Vagina (tissue), 2 donors: ENCODE results near the gene NUP210. TPM values are rescaled to one million over a fixed set of nuclear protein-coding genes. Genes with fewer than 3 reads are reported as not detected.

Experiments
- DNase-seq, 2 donors: peaks; one replicate each; pipeline ENCODE4 v3.0.0-alpha.2; 2017; ENCODE audit errors: extremely low spot score in 2 of 2
- H3K27ac ChIP-seq: fragments of 200-600 bp; sonication (generic); one replicate; pipeline ENCODE4 v1.5.1; 2019
- H3K27me3 ChIP-seq: fragments of 200-600 bp; sonication (generic); one replicate; pipeline ENCODE4 v1.5.1; 2019
- H3K36me3 ChIP-seq, 2 donors: fragments of 200-600 bp; sonication (generic); one replicate each; pipeline ENCODE4 v1.5.1; 2017 to 2019
- H3K4me1 ChIP-seq: fragments of 200-600 bp; sonication (generic); one replicate; pipeline ENCODE4 v1.5.1; 2019
- H3K4me3 ChIP-seq, 2 donors: fragments of 200-600 bp; sonication (generic); 1 replicate in 1 of 2; 2 replicates in 1 of 2; pipeline ENCODE4 v1.5.1; 2016 to 2019
- H3K9me3 ChIP-seq: fragments of 200-600 bp; sonication (generic); one replicate; pipeline ENCODE4 v1.5.1; 2019
- POLR2A ChIP-seq, 2 donors: fragments of 450-650 bp; IDR thresholded peaks; one replicate each; pipeline ENCODE4 v1.6.1; 2017; ENCODE audit warnings: antibody characterized with exemption in 2 of 2, mild to moderate bottlenecking in 2 of 2, moderate library complexity in 2 of 2
- POLR2AphosphoS5 ChIP-seq, 2 donors: sonication (generic); formaldehyde crosslinking; IDR thresholded peaks; one replicate each; pipeline ENCODE4 v1.9.0; 2017; ENCODE audit warnings: antibody characterized with exemption in 2 of 2, mild to moderate bottlenecking in 2 of 2, low read depth in 1 of 2; ENCODE audit not compliant: insufficient read depth in 1 of 2
- intact Hi-C: fragments of 100-400 bp; cut with DNase I; formaldehyde crosslinking; loops from one replicate; pipeline ENCODE4 v1.15.1; 2023
- total RNA-seq: library from RNA; depleted of rRNA; stranded (reverse); fragments of >200 nt; gene quantifications from one replicate; pipeline ENCODE4 v1.2.3, GENCODE V29; 2016
- TF ChIP-seq, protein P1 (sequence below), 3 experiments: fragments of 450-650 bp in 2 of 3; fragments of 200-600 bp in 1 of 3; sonication (generic) in 1 of 3; IDR thresholded peaks; one replicate each; pipeline ENCODE4 v1.5.1; 2017 to 2019; ENCODE audit warnings: antibody characterized with exemption in 3 of 3, mild to moderate bottlenecking in 2 of 3, moderate library complexity in 2 of 3

Gene NUP210
- total RNA-seq, 1 donor from 2014 or later = 10.1 TPM

DNA sequence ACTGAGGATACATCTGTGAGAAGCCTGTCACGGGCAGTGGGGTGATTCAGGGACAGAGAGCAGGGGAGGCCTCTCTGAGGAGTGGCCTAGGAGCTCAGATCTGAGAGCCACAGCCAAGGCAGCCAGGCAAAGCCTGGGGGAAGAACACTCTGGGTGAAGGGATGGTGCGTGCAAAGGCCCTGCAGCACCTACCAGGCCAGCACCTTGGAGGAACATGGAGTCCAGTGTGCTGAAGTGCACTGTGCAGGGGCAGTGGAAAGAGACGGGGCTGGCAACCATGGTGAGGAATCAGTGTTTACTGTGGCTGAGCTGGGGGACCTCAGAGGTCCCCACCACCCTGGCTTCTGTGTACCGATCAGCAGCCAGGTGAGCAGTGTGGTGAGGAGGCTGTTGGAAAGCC, 48.0 kb downstream of the NUP210 start:
- Histone ChIP-seq H3K4me3 (no peak overlapping the region), H3K27ac (no peak overlapping the region), H3K4me1 (no peaks in the 10 kb centered on the region), H3K36me3 (no peaks in the 10 kb centered on the region), H3K9me3 (no peaks in the 10 kb centered on the region), H3K27me3 (no peaks in the 10 kb centered on the region)
- no peak for DNase-seq
- no peak for TF ChIP-seq POLR2A (IDR thresholded peaks at IDR 0.05)
- TF ChIP-seq, protein P1, sequence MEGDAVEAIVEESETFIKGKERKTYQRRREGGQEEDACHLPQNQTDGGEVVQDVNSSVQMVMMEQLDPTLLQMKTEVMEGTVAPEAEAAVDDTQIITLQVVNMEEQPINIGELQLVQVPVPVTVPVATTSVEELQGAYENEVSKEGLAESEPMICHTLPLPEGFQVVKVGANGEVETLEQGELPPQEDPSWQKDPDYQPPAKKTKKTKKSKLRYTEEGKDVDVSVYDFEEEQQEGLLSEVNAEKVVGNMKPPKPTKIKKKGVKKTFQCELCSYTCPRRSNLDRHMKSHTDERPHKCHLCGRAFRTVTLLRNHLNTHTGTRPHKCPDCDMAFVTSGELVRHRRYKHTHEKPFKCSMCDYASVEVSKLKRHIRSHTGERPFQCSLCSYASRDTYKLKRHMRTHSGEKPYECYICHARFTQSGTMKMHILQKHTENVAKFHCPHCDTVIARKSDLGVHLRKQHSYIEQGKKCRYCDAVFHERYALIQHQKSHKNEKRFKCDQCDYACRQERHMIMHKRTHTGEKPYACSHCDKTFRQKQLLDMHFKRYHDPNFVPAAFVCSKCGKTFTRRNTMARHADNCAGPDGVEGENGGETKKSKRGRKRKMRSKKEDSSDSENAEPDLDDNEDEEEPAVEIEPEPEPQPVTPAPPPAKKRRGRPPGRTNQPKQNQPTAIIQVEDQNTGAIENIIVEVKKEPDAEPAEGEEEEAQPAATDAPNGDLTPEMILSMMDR (IDR thresholded peaks at IDR 0.05) = no peak
- intact Hi-C loops = no loop called here

DNA sequence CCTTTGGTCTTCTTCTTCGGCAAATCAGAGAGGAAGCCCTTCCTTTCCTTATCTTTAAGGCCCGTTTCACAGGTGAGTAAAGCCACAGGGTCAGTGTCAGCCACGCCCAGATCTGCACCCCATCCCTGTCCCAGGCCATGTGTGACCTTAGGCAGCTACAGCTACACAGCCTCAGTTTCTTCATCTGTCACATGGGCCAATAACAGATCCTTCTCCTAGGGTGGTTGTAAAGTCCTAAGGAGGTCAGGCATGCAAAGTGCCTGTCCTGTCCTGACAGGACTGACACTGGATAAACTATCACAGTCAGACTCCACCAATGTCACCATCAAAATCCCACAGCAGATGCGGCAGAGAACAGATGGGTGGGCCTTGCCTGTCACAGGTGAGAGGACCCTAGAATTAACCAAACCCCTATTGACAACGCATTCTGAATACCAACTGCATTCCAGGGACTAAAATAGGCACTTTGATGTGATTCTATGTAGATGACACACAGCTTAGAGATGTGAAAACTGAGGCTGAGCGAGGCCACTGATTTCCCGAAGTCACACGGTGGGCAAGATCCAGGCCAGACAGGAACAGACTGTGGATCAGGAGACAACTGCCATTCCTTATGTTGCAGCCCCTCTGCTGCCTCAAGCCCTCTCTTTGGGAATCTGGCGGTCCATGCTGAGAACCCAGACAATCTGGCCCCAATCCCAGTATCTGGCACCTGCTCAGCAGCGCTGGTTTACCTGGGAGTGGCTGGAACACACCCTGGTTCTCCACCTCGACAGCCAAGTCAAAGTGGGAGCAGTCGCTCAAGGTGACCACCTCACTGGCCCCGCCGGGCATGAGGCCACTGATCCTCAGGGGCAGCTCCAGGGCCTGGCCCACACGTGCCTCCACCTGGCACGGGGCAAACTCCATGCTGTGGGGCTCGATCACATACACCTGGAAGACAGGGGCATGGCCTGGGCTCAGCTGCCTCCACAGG, 48.7 kb downstream of the NUP210 start:
- intact Hi-C loops = no loop called here
- Histone ChIP-seq H3K27ac (no peak overlapping the region), H3K4me1 (no peaks in the 10 kb centered on the region), H3K36me3 (no peaks in the 10 kb centered on the region), H3K9me3 (no peaks in the 10 kb centered on the region), H3K4me3 (no peak overlapping the region), H3K27me3 (no peaks in the 10 kb centered on the region)
- no peak for DNase-seq
- no peak for TF ChIP-seq POLR2A (IDR thresholded peaks at IDR 0.05)
- TF ChIP-seq, protein P1 (IDR thresholded peaks at IDR 0.05) = no peak
- no peak for TF ChIP-seq POLR2AphosphoS5 (IDR thresholded peaks at IDR 0.05; ENCODE audit: insufficient read depth in 1 of 2, low read depth in 1 of 2)

DNA sequence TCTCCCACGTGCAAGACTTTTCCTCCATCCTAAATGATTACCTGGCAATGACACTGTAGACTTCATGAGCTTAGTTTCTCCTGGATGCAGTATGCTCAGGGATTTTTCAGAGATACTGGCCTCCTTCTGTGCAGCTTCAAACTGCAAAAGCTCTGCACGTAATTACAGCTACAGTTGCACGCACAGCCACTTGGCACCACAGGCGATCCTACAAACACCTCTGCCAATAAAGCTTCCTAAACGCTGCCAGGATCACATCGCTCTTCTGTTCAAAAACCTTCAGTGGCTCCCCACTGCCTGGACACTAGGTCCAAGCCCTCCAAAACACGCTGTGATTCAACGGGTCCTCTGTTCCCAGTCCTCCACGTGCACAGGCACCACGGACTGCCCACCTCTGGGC, 49.5 kb downstream of the NUP210 start:
- H3K4me1 ChIP-seq = no peaks in the 10 kb centered on the region
- H3K36me3 ChIP-seq = no peaks in the 10 kb centered on the region
- DNase-seq = no peak
- H3K27ac ChIP-seq = no peak overlapping the region
- no peak for TF ChIP-seq POLR2A (IDR thresholded peaks at IDR 0.05)
- TF ChIP-seq, protein P1 (IDR thresholded peaks at IDR 0.05) = no peak
- TF ChIP-seq POLR2AphosphoS5 (IDR thresholded peaks at IDR 0.05; ENCODE audit: insufficient read depth in 1 of 2, low read depth in 1 of 2) = no peak
- intact Hi-C loops = no loop called here
- H3K27me3 ChIP-seq = no peaks in the 10 kb centered on the region
- no peak overlapping the region for H3K4me3 ChIP-seq
- no peaks in the 10 kb centered on the region for H3K9me3 ChIP-seq

DNA sequence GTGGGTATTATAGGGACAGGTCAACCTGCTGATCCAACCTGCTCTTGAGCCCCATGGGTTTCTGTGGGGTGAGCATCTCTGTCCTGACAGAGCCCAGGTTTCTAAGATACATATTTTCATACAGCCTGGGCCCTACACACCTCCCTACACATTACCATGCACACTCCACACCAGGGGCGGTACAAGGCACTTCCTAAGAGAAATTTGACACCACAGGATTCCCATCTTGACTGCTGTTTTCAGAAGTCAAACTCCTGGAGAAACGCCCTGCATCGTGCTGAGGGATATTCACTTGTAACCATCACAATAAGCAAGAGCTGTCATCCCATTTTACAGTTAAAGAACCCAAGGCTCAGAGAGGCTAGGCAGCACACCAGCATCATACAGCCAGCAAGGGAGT, 50.1 kb downstream of the NUP210 start:
- intact Hi-C loops = no loop called here
- TF ChIP-seq, protein P1 (IDR thresholded peaks at IDR 0.05) = no peak
- TF ChIP-seq POLR2AphosphoS5 (IDR thresholded peaks at IDR 0.05; ENCODE audit: insufficient read depth in 1 of 2, low read depth in 1 of 2) = no peak
- no peak for TF ChIP-seq POLR2A (IDR thresholded peaks at IDR 0.05)
- H3K36me3 ChIP-seq = no peaks in the 10 kb centered on the region
- no peak overlapping the region for H3K27ac ChIP-seq
- no peaks in the 10 kb centered on the region for H3K4me1 ChIP-seq
- H3K9me3 ChIP-seq = no peaks in the 10 kb centered on the region
- no peak overlapping the region for H3K4me3 ChIP-seq
- H3K27me3 ChIP-seq = no peaks in the 10 kb centered on the region
- DNase-seq = no peak

DNA sequence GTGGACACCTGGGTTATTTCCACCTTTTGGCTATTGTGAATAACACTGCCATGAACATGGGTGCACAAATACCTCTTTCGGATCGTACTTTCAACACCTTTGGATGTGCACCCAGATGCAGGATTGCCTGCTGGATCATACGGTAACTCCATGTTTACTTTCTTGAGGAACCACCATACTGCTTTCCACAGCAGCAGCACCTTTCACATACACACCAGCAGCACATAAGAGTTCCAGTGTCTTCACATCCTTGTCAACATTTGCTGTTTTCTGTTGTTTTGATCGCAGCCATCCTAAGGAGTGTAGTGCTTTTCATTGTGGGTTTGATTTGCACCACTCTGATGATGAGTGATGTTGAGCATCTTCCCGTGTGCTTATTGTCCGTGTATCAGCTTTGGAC, 51.3 kb downstream of the NUP210 start:
- no peaks in the 10 kb centered on the region for H3K36me3 ChIP-seq
- no peaks in the 10 kb centered on the region for H3K27me3 ChIP-seq
- H3K4me3 ChIP-seq = no peak overlapping the region
- H3K27ac ChIP-seq = no peak overlapping the region
- no peak for DNase-seq
- no peaks in the 10 kb centered on the region for H3K4me1 ChIP-seq
- intact Hi-C loops = no loop called here
- TF ChIP-seq POLR2A (IDR thresholded peaks at IDR 0.05) = no peak
- TF ChIP-seq, protein P1 (IDR thresholded peaks at IDR 0.05) = no peak
- no peaks in the 10 kb centered on the region for H3K9me3 ChIP-seq
